LNCaP clone FGC (cell line): Measurements from ENCODE around the gene GPR89A.
"Not testable (repeated sequence)": the region's sequence is repeated elsewhere in the genome, so short reads cannot be mapped to it uniquely, and the experiment has no call there.

Source experiments
- DNase-seq: peaks from one replicate; pipeline ENCODE4 v3.0.0-alpha.2; 2011; ENCODE audit warnings: low read depth
- H3K4me3 ChIP-seq: 2 replicates; pipeline ENCODE4 v1.5.1; 2011; ENCODE audit warnings: mild to moderate bottlenecking, low read depth, low read length, control low read depth
- CTCF ChIP-seq: IDR thresholded peaks from 2 replicates; pipeline ENCODE4 v1.5.1; 2012; ENCODE audit warnings: mild to moderate bottlenecking; ENCODE audit not compliant: control insufficient read depth, insufficient read depth; ENCODE audit errors: extremely low read depth

GPR89A gene

DNA sequence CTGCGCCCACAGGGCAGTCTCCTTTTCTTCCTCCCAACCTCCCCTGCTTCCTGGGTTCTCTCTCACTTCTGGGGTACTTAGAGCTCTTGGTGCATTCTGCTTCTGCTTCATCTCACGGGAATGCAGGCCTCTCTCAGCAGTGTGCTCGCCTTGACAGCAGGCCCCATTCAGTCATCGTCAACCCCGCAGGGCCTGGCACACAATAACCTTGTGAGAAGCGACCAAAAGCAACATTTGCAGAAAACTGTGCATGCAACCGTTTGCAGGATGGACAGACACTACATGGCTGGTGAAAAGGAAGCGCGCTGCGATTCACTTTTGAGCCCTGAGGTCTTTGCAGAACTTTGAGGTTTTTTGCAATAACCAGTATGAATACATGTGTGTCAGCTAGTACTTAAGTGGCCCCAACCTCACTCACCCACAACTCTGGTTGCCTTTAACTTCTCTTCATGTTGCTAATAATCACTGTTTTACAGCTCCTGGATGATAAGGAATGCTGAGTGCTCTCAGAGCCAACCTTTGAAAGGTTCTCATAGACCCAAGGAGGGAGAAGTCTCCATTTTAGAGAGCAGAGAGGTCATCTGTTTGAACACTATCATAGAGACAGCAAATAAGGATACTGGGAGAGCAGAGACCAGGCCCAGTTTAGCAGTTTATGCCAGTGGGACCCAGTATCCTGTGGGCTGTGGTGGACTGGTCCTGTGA is 109.0 kb downstream of the GPR89A start:
- no peak for TF ChIP-seq CTCF

GRCh38 chr1:145717833-145718232 is 110.0 kb downstream of the GPR89A start:
- TF ChIP-seq CTCF: no peak

More for the DNA sequence above, 109.0 kb downstream of the GPR89A start:
- no peak overlapping the region for H3K4me3 ChIP-seq
- DNase-seq: no peak

GRCh38 chr1:145718465-145718864 is 110.7 kb downstream of the GPR89A start:
- not testable (repeated sequence) for DNase-seq, H3K4me3 ChIP-seq

More at GRCh38 chr1:145717833-145718232, 110.0 kb downstream of the GPR89A start:
- DNase-seq: no peak
- no peak overlapping the region for H3K4me3 ChIP-seq

GRCh38 chr1:145719230-145720079 is 111.7 kb downstream of the GPR89A start, which contains the start of gene CD160:
Gene CD160 (plus strand): TSS chr1:145719499. CDS start chr1:145728328, 8,829 bp downstream.
- H3K4me3 ChIP-seq: no peak within 1 kb of the TSS
- no peak for DNase-seq
- TF ChIP-seq CTCF: no peak
